ENCODE data around the gene RTN4RL2.

RTN4RL2 gene

DNA sequence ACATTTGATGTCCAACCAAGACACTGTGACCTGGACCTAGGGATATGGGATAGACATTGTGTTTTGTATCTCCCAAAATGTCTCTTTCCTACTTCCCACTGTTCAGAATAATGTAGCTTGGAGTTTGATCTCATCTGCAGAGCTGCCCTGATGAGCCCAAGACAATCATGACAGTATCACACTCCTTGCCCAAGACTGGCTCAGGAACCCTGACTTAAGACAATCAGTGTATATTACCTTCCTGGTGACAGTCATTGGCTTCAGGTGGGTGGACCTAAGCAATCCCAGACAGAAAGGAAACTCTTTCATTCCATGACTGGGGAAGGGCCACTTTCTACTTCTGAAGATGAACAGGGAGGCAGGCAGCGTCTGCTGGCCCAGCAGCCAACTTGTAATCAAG is 14.3 kb upstream of the RTN4RL2 start:
- 86 to 87% methylated on average over 1 of the region's 1 CpG for WGBS, 2 experiments
- Histone ChIP-seq H3K27me3 (ENCODE audit: control insufficient read depth, insufficient read depth, low read length, poor library complexity, severe bottlenecking) (peaks cover 4% of the 10 kb centered on the region), H3K4me1 (ENCODE audit: control insufficient read depth, insufficient read depth, low read length) (no peaks in the 10 kb centered on the region), H3K36me3 (ENCODE audit: control insufficient read depth, insufficient read depth, low read length) (no peaks in the 10 kb centered on the region), H3K27ac (ENCODE audit: insufficient read depth, low read depth, low read length, poor library complexity, severe bottlenecking) (no peak overlapping the region), H3K4me3 (ENCODE audit: insufficient read depth, low read depth, low read length) (no peak overlapping the region), H3K9me3 (ENCODE audit: control insufficient read depth, low read length) (no peaks in the 10 kb centered on the region)

GRCh38 chr11:57453543-57454177 is 6.7 kb upstream of the RTN4RL2 start:
- 84 to 90% methylated on average over 2 of the region's 2 CpGs for WGBS, 2 experiments
- H3K36me3 ChIP-seq (ENCODE audit: control insufficient read depth, insufficient read depth, low read length), result no peaks in the 10 kb centered on the region
- no peak overlapping the region for H3K4me3 ChIP-seq (ENCODE audit: insufficient read depth, low read depth, low read length)
- no peaks in the 10 kb centered on the region for H3K9me3 ChIP-seq (ENCODE audit: control insufficient read depth, low read length)
- H3K27me3 ChIP-seq (ENCODE audit: control insufficient read depth, insufficient read depth, low read length, poor library complexity, severe bottlenecking), result peaks cover 52% of the 10 kb centered on the region
- no peak overlapping the region for H3K27ac ChIP-seq (ENCODE audit: insufficient read depth, low read depth, low read length, poor library complexity, severe bottlenecking)
- peaks cover 4% of the 10 kb centered on the region for H3K4me1 ChIP-seq (ENCODE audit: control insufficient read depth, insufficient read depth, low read length)

GRCh38 chr11:57456960-57457642 is 3.2 kb upstream of the RTN4RL2 start:
- Histone ChIP-seq H3K27me3 (ENCODE audit: control insufficient read depth, insufficient read depth, low read length, poor library complexity, severe bottlenecking) (peaks cover 72% of the 10 kb centered on the region), H3K9me3 (ENCODE audit: control insufficient read depth, low read length) (no peaks in the 10 kb centered on the region), H3K36me3 (ENCODE audit: control insufficient read depth, insufficient read depth, low read length) (no peaks in the 10 kb centered on the region), H3K27ac (ENCODE audit: insufficient read depth, low read depth, low read length, poor library complexity, severe bottlenecking) (no peak overlapping the region), H3K4me1 (ENCODE audit: control insufficient read depth, insufficient read depth, low read length) (peaks cover 23% of the 10 kb centered on the region), H3K4me3 (ENCODE audit: insufficient read depth, low read depth, low read length) (no peak overlapping the region)
- 17% methylated on average over 19 of the region's 19 CpGs for WGBS, 2 experiments

GRCh38 chr11:57457643-57458023 is 2.7 kb upstream of the RTN4RL2 start:
- no peak overlapping the region for H3K27ac ChIP-seq (ENCODE audit: insufficient read depth, low read depth, low read length, poor library complexity, severe bottlenecking)
- no peaks in the 10 kb centered on the region for H3K36me3 ChIP-seq (ENCODE audit: control insufficient read depth, insufficient read depth, low read length)
- peaks cover 23% of the 10 kb centered on the region for H3K4me1 ChIP-seq (ENCODE audit: control insufficient read depth, insufficient read depth, low read length)
- H3K9me3 ChIP-seq (ENCODE audit: control insufficient read depth, low read length), result no peaks in the 10 kb centered on the region
- peaks cover 72% of the 10 kb centered on the region for H3K27me3 ChIP-seq (ENCODE audit: control insufficient read depth, insufficient read depth, low read length, poor library complexity, severe bottlenecking)
- no peak overlapping the region for H3K4me3 ChIP-seq (ENCODE audit: insufficient read depth, low read depth, low read length)
- 0 to 1% methylated on average over 5 of the region's 7 CpGs for WGBS, 2 experiments

GRCh38 chr11:57458060-57458409 is 2.3 kb upstream of the RTN4RL2 start:
- Histone ChIP-seq H3K4me1 (ENCODE audit: control insufficient read depth, insufficient read depth, low read length) (peaks cover 24% of the 10 kb centered on the region), H3K36me3 (ENCODE audit: control insufficient read depth, insufficient read depth, low read length) (no peaks in the 10 kb centered on the region), H3K27me3 (ENCODE audit: control insufficient read depth, insufficient read depth, low read length, poor library complexity, severe bottlenecking) (peaks cover 68% of the 10 kb centered on the region), H3K9me3 (ENCODE audit: control insufficient read depth, low read length) (no peaks in the 10 kb centered on the region), H3K4me3 (ENCODE audit: insufficient read depth, low read depth, low read length) (no peak overlapping the region), H3K27ac (ENCODE audit: insufficient read depth, low read depth, low read length, poor library complexity, severe bottlenecking) (no peak overlapping the region)
- 1 to 2% methylated on average over 16 of the region's 16 CpGs for WGBS, 2 experiments

- Histone ChIP-seq H3K27ac (ENCODE audit: insufficient read depth, low read depth, low read length, poor library complexity, severe bottlenecking) (no peak overlapping the region), H3K27me3 (ENCODE audit: control insufficient read depth, insufficient read depth, low read length, poor library complexity, severe bottlenecking) (peaks cover 68% of the 10 kb centered on the region), H3K4me1 (ENCODE audit: control insufficient read depth, insufficient read depth, low read length) (peaks cover 30% of the 10 kb centered on the region), H3K9me3 (ENCODE audit: control insufficient read depth, low read length) (no peaks in the 10 kb centered on the region), H3K36me3 (ENCODE audit: control insufficient read depth, insufficient read depth, low read length) (no peaks in the 10 kb centered on the region), H3K4me3 (ENCODE audit: insufficient read depth, low read depth, low read length) (no peak overlapping the region)
- WGBS, 2 experiments, result 1% methylated on average over 41 to 44 of the region's 44 CpGs
These were observed 1.7 kb upstream of the RTN4RL2 start for GRCh38 chr11:57458410-57459163.

GRCh38 chr11:57459164-57460021 is 935 bp upstream of the RTN4RL2 start:
- Histone ChIP-seq H3K36me3 (ENCODE audit: control insufficient read depth, insufficient read depth, low read length) (no peaks in the 10 kb centered on the region), H3K9me3 (ENCODE audit: control insufficient read depth, low read length) (no peaks in the 10 kb centered on the region), H3K4me1 (ENCODE audit: control insufficient read depth, insufficient read depth, low read length) (peaks cover 37% of the 10 kb centered on the region), H3K4me3 (ENCODE audit: insufficient read depth, low read depth, low read length) (peak overlapping the region; percentile 46), H3K27me3 (ENCODE audit: control insufficient read depth, insufficient read depth, low read length, poor library complexity, severe bottlenecking) (peaks cover 68% of the 10 kb centered on the region), H3K27ac (ENCODE audit: insufficient read depth, low read depth, low read length, poor library complexity, severe bottlenecking) (no peak overlapping the region)
- WGBS, 2 experiments, result 1% methylated on average over 61 to 62 of the region's 62 CpGs

GRCh38 chr11:57460758-57461749 is 726 bp downstream of the RTN4RL2 start:
- Histone ChIP-seq H3K36me3 (ENCODE audit: control insufficient read depth, insufficient read depth, low read length) (no peaks in the 10 kb centered on the region), H3K27me3 (ENCODE audit: control insufficient read depth, insufficient read depth, low read length, poor library complexity, severe bottlenecking) (peaks cover 62% of the 10 kb centered on the region), H3K4me3 (ENCODE audit: insufficient read depth, low read depth, low read length) (peak overlapping the region; percentile 46), H3K4me1 (ENCODE audit: control insufficient read depth, insufficient read depth, low read length) (peaks cover 37% of the 10 kb centered on the region), H3K27ac (ENCODE audit: insufficient read depth, low read depth, low read length, poor library complexity, severe bottlenecking) (no peak overlapping the region), H3K9me3 (ENCODE audit: control insufficient read depth, low read length) (no peaks in the 10 kb centered on the region)
- WGBS, 2 experiments, result 2 to 3% methylated on average over 50 of the region's 50 CpGs

DNA sequence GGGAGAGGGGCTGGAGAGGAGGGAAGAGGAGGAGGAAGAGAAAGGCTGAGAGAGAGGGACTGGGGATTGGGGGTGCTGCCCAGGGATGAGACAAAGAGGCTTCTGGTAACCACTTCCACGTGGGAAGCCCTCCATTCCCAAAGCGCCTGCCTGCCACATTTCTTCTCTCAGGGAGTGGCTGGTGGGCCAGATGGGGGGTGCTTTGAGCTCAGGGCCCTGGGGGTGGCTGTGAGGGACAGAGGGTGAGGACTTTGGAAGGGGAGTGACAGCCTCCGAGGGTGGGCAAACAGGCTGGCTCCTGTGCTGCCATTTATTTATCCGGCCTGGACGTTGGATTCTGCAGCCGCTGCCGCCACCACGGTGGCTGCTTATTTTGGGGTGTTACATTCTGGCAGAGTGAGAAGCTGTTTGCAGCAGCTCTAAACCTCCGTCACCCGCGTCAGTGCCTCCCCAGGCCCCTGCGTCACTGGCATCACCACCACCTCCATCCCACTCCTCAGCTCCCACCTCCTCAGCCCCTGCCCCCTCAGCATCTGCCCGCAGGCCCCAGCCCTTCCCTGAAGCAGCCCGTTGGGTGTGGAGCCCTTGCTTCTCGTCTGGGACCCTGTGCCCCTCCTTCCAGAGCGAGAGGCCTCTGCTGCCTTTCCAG is 1.6 kb downstream of the RTN4RL2 start:
- peaks cover 54% of the 10 kb centered on the region for H3K27me3 ChIP-seq (ENCODE audit: control insufficient read depth, insufficient read depth, low read length, poor library complexity, severe bottlenecking)
- no peak overlapping the region for H3K27ac ChIP-seq (ENCODE audit: insufficient read depth, low read depth, low read length, poor library complexity, severe bottlenecking)
- no peaks in the 10 kb centered on the region for H3K36me3 ChIP-seq (ENCODE audit: control insufficient read depth, insufficient read depth, low read length)
- no peaks in the 10 kb centered on the region for H3K9me3 ChIP-seq (ENCODE audit: control insufficient read depth, low read length)
- H3K4me3 ChIP-seq (ENCODE audit: insufficient read depth, low read depth, low read length), result peak overlapping the region; percentile 2
- 63 to 65% methylated on average over 16 of the region's 16 CpGs for WGBS, 2 experiments
- H3K4me1 ChIP-seq (ENCODE audit: control insufficient read depth, insufficient read depth, low read length), result peaks cover 37% of the 10 kb centered on the region

All from ectodermal cell (in vitro differentiated cells).